GM18868 (cell line): Measurements from ENCODE around the gene FUCA2.
A peak's percentile ranks its signal among the peaks of the same experiment; 100 is the strongest.
"Not testable (repeated sequence)": the region's sequence is repeated elsewhere in the genome, so short reads cannot be mapped to it uniquely, and the experiment has no call there.

Experiments
- ATAC-seq: cut with Tn5 transposase; IDR thresholded peaks from one replicate; pipeline ENCODE4 v1.9.1; 2021; ENCODE audit warnings: mild to moderate bottlenecking, moderate library complexity; ENCODE audit not compliant: unreplicated experiment

The FUCA2 gene

DNA sequence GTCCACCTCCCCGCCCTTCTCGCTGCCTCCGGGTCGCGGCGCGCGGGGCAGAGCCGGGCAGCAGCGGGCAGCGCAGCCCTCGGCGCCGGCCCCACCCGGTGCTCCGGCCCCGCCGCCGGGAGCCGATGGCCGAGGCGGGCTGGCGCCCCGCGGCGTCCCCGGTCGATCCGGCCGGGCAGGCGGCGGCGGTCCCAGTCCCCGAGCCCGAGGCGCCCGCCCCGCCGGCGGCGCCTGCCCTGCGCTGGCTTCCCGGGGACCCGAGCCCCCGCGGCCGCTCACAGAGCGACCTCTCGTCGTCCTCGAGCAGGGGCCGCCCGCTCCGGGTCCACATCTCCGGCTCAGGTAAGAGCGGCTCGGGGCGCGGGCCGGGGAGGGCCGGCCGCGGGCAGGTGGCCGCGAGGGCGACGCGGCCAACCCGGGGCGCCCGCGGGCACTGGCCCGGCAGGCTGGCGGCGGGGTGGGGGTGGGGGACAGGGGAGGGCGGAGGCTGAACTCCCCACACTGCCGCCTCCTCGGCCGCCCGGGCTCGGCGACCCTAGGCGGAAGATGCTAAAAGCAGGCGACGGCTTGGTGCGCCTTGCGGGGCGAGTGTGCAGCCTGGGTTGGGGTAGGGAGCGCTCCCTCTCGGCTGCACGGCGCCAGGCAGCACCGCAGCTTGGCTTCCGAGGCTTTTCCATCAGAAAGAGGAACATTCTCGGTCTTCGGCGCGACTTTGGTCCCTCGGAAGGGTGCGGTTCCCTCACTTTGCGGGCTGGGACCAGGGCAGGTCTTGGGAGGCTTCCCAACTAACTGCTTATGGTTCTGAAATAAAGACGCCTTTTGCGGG lies 25.6 kb upstream of the FUCA2 start:
- peak; percentile 60 for ATAC-seq

GRCh38 chr6:143536461-143536865 lies 24.9 kb upstream of the FUCA2 start:
- peak; percentile 60 for ATAC-seq

GRCh38 chr6:143535189-143535614 lies 23.7 kb upstream of the FUCA2 start:
- ATAC-seq = no peak

- ATAC-seq = no peak
Observed at GRCh38 chr6:143531720-143532499, 20.4 kb upstream of the FUCA2 start.

- peak; percentile 44 for ATAC-seq
Observed at GRCh38 chr6:143529095-143529494, 17.6 kb upstream of the FUCA2 start.

DNA sequence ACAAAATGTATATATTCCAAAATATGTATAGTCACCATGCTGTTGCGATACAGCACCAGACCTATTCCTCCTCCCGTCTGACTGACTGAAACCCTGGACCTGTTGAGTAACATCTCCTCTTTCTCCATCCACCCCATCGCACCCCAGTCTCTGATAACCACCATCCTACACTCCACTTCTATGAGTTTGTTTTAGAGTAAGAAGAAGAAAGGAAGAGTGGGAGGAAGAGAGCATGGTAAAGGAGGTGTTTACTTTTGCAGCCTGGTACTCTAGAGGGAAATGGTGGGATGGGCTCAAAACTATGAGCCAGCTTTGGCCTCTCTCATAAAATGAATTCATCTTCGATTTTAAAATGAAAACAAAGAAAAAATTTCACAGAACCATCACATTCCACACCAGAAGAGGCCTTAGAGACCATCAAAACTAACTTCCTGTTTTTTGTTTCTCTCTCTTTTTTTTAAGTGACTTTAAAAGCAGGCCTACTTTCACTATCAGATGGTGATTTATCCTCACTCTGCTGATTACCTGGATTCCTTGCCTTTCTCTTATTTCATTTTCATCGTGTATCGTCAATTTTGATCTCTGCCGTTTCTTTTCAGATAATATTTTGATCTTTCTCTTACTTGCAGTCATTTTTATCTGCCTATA lies 16.8 kb upstream of the FUCA2 start:
- ATAC-seq = peak; percentile 85

- ATAC-seq = no peak
Observed at GRCh38 chr6:143527677-143528076, 16.2 kb upstream of the FUCA2 start.

GRCh38 chr6:143525356-143525755 lies 13.8 kb upstream of the FUCA2 start:
- ATAC-seq = no peak

- ATAC-seq = no peak
Observed at GRCh38 chr6:143522039-143522600, 10.6 kb upstream of the FUCA2 start.

- no peak for ATAC-seq
Observed at GRCh38 chr6:143517447-143517773, 5.9 kb upstream of the FUCA2 start.

DNA sequence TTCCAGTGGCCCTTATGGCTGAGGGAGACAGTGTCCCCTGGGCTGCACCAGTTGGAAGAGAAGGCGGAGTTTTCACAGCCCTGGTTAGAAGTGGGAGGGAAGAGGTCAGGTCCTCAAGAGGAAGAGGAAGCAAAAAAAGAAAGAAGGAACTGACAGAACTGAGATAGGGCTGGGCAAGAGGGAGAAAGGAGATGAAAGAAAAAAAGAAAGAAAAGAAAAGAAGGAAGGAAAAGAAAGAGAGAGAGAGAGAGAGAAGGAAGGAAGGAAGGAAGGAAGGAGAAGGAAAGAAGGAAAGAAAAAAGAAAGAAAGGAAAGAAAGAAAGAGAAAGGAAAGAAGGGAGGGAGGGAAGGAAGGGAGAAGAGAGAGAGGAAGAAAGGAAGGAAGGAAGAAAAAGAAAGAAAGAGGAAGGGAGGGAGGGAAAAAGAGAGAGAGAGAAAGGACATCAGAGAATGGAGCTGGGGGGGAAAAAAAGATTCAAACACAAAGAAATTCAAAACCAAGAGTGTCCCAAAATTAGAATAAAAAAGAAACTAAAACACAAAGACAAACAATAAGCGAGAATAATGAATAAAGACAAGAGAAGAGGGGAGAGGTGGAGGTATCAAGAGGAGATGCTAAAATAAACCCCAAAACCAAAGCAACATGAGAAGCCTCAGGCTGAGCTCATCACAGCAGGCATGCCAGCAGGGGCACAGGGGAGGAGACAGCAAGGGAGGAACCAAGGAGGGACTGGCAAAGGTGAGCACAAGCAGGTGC lies 5.3 kb upstream of the FUCA2 start:
- no peak for ATAC-seq

DNA sequence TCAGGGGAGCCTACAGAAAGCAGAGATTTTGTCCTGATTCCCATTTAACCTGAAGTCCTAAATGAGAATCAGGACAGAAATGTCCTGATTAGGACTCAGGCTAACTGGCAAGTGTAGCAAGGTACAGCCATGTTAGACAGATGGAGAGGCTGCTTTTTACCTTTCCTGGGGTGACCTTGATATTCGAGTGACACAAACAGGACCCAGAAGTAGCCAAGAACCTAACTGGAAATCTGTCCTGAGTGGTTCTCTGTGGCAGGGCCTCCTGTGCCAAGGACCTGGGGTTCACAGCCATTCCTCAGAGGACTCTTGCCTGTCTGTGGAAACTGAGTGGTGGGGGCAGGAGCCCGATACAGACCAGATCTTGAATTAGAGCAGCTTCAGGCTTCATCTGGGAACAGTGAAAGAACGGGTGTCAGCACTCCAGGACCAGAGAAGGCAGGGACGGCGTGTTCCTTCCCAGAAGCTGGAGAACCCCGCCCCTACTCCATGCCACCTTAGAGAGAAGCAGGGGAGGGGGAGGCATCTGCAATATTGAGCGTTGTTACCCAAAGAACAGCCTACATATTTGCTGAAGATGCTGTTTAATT lies 4.3 kb upstream of the FUCA2 start:
- ATAC-seq = no peak

- no peak for ATAC-seq
Observed at GRCh38 chr6:143515061-143515760, 3.7 kb upstream of the FUCA2 start.

DNA sequence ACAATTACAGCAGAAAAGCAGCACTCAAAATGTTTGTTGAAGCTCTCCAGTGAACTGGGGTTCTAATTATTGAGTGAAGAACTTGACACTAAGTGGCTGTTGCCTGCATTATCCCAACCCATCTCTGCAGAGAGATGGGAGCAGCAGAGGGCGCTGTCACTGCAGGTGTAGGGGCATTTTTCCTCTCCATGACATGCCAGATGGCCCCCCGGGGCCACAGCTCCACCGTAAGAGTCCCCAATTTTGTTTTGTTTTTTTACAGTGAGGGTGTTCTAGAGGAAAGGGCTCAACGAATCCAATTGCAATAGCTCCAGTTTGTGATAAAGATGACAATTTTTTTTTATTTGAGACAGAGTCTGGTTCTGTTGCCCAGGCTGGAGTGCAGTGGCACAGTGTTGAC lies 1.9 kb upstream of the FUCA2 start:
- peak; percentile 37 for ATAC-seq

GRCh38 chr6:143510326-143510725 lies 1.2 kb downstream of the FUCA2 start:
- ATAC-seq = not testable (repeated sequence)

- ATAC-seq = peak; percentile 44
Observed at GRCh38 chr6:143507358-143508145, 4.0 kb downstream of the FUCA2 start.

DNA sequence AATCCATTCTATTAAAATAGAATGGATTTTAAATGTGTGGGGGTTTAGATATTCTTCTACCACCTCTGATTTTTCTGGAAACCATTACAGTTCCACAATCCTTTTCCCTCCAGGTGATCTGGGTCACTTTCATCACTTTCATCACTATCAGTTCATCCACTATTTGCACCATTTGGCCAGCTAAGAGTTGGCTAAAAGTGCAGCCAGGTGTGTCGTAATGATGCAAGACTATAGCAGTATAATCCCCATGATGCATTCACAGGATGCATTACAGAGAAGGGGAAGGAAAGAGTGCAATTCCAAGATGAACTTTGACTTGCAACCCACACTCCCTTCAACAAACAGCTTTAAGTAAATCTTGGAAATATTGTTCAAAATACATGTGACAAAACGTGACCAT lies 4.9 kb downstream of the FUCA2 start:
- no peak for ATAC-seq

DNA sequence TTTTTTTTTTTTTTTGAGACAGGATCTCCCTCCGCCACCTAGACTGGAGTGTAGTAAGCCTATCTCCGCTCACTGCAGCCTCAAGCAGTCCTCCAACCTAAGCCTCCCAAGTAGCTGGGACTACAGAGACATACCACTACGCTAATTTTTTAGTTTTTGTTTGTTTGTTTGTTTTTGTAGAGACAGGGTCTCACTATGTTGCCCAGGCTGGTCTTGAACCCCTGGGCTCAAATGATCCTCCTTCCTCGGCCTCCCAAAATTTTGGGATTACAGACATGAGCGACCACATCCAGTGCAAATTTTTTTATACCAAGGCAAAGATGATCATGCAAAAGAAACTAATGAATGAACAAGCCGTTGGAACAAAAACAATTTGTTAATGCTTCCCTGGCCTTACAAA lies 5.3 kb downstream of the FUCA2 start:
- ATAC-seq = no peak

DNA sequence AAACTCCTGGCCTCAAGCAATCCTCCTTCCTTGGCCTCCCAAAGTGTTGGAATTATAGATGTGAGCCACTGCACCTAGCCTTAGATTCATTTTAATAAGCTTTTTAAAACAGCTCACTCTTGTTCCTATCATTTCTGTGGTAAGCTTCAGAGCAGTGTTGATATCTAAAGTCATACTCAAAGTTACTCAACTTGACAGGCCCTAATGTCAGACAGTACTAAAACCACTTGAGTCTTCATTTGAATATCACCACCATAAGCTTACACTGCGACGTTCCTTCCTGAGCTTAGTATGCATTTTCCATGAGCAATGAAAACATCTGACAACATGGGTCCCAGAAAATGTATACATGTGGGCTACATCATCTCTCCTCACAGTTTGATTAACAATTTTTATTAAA lies 6.0 kb downstream of the FUCA2 start:
- peak; percentile 37 for ATAC-seq
